HG03575 (cell line): ENCODE measurements around the gene UCP2.
"Not testable (repeated sequence)": the region's sequence is repeated elsewhere in the genome, so short reads cannot be mapped to it uniquely, and the experiment has no call there.

ENCODE experiments used
- ATAC-seq: cut with Tn5 transposase; IDR thresholded peaks from one replicate; pipeline ENCODE4 v1.9.1; 2021; ENCODE audit not compliant: unreplicated experiment, insufficient number of reproducible peaks, low FRiP score; ENCODE audit errors: extremely low read depth

UCP2 gene

DNA sequence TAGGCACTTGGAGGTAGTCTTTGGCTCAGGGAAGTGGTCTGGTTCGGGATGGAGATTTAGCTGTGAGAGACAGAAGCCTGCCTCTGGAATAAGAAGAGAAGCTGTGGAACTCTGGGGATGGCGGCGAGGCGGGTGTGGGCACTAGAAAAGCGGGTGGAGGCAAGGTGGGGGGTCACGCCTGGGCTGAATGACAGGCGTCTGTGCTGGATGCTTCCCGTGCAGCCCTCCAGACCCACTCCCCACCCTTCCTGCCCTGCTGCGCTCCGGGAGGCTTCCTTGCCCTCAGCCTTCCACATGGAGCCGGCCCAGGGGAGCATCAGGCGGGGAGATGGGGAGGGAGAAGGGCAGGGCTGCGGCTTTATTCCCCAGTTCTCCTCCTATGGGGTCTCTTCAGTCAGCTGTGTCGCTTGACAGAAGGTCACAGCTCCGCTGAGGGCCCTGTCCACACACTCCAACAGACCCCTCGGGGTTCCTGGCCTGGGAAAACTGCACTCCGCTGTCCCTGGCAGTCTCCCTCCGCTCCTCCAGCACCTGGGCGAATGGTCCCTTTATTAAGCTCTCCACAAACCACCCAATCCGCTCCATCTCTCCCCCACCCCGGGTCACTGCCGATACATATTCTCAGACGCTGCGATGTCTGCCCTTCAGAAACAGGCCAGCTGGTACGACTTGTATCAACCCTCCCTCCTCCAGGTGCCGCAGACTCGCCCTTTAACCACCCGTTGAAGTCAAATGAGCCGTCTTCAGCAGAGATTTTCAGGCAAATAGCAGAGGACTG lies 25.6 kb downstream of the UCP2 start:
- no peak for ATAC-seq

DNA sequence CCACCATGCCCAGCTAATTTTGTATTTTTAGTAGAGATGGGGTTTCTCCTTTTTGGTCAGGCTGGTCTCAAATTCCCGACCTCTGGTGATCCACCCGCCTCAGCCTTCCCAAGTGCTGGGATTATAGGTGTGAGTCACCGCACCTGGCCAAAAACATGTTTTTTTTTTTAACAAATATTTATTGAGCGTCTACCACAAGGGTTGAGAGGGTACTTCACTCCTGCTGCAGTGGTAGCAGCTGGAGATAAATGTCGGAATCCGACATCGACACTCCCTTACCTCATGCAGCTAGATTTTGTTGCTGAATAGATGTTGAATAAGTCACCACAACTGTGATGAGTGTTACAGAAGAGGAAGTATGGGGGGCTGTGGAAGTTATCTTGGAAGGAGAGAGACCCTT lies 30.8 kb downstream of the UCP2 start:
- ATAC-seq, result no peak

DNA sequence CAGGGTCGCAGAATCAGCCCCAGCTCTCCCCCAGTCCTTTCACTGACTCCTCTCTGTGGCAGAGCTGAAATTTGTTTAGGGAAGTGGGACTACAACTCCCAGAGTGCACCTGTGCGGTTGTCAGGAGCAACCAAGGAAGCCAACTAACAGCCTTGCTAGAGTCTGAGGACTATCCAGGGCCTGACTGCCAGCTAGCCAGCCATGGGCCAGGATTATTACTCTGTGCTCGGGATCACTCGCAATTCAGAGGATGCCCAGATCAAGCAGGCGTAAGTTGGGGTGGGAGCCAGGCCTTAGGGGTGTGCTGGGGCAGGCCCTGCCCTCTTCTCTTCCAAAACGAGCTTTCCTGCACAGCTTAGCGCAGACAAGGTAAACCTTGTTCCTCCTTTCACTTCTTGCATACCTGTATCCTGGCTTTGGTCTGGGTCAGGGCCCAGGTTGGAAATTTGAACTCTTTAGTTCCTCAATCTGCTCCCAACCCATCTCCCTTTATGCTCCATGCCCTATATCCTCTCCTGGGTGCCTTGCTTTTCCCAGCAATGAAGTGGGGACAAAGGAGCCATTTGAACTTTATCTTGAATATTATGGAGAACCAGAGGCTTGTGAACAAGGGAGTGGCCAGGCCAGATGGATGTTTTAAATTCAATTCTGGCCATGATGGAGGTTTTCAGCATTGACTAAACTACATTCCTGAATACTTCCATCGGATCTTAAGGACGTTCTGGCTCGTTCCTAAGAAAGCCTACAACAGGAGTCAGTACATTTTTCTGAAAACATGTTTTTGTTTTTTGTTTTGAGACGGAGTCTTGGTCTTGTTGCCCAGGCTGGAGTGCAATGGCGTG lies 31.6 kb downstream of the UCP2 start, which contains the start of gene DNAJB13:
Gene DNAJB13, plus strand, starts transcription at position 158 of the 842 bp plus-strand sequence. Its CDS starts 44 bp downstream, at position 202.
- no peak for ATAC-seq

DNA sequence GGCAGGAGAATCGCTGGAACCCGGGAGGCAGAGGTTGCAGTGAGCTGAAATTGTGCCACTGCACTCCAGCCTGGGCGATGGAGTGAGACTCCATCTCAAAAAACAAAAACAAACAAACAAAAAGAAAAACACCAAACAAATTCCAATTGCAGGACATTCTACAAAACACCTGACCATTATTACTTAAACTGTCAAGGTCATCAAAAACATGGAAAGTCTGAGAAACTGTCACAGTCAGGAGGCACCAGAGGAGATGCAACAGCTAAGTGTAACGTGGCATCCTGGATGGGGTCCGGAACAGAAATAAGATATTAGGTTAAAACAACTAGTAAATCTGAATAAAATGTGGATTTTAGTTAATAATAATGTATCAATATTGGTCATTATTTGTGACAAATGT lies 32.7 kb downstream of the UCP2 start:
- no peak for ATAC-seq

DNA sequence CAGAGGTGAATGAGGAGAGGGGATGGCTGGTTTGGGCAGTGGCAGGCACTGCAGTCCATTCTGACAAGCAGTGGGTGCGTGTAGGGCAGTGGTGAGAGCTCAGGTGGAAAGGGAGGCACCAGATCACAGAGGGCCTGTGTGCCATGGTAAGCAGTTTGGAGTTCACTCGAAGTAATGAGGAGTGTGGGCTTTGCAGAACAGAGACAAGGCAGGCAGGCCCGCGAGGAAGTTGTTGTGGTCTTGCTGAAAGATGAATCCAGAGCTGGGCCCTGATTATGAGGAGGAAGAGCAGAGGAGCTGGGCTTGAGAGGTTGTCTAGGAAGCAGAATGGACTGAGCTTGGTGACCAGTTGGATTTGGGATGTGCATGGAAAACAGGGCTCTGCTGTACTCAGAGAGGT lies 33.4 kb downstream of the UCP2 start:
- ATAC-seq, result no peak

DNA sequence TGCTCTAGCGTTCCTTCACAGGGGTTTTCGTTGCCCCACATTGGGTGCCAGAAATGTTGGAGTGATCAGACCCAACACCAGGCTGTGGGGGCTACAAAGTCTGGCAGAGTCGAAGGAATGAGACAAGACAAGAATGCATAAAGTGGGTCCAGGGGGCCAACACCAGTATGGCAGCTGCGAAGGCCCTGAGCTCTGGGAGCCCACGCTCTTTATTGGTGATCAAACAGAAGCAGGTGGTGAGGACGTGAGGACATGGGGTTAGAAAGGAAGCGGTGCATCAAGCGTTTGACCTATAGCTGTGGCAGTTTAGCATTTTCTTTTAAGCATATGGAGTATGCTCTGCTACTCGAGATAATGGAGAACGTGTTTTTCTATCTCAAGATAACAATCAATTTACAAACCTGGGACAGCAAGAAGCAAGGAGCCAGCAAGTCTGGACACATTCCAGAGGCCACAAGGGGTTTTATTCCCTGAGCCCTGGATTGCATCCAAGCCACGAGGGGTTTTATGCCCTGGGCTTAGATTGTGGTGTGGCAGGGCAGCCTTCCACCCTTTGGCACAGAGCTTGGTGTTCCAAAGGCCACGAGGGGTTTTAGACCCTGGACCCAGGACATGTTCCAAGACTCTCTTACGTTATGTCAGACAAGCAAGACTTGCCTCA lies 35.7 kb downstream of the UCP2 start:
- ATAC-seq, result no peak

DNA sequence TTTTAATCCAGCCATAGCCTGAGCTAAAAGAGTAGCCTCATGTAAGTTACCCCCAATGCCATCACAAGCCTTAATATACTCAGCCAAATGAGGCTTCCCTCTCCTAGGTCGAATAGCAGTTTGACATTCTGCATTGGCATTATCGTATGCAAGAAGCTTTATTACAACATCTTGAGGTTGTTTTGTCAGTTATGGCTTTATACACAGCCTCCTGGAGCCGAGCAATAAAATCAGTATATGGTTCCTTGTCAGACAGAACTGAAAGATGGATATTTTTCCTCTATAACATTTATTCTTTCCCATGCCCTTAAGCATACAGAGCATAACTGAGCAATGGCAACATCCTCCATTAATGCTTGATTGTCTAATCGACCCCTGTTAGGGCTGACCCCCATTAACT lies 37.2 kb downstream of the UCP2 start:
- ATAC-seq, result no peak

DNA sequence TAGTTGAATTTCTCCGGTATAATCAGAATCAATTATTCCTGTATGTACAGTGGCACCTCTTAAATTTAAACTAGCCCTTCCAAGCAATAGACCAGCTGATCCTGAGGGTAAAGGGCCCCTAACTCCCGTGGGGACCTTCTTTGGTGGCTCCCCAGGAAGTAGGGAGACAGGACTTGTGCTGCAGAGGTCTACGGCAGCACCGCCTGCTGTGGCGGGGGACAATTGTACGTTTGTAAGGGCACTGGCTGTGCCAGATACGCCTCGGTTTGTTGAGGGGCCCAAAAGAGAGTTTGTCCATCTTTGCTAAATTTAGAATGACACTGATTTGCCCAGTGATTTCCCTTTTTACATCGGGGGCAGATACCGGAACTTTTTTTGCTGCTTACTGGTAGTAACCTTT lies 37.7 kb downstream of the UCP2 start:
- ATAC-seq, result no peak

DNA sequence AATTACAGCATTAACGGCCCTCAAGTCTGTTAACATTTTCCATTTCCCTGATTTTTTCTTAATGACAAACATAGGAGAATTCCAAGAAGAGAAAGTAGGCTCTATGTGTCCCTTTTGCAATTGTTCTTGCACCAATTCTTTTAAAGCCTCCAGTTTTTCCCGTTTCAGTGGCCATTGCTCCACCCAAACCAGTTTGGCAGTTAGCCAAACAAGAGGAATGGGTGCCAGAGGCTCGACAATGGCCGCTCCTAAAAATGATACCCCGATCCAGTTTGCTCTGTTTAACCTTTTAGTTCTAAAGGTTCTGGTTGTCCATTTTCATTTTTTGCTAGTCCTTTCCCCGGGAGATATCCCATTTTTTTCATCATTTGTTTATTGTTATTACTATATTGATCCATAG lies 38.6 kb downstream of the UCP2 start:
- no peak for ATAC-seq

DNA sequence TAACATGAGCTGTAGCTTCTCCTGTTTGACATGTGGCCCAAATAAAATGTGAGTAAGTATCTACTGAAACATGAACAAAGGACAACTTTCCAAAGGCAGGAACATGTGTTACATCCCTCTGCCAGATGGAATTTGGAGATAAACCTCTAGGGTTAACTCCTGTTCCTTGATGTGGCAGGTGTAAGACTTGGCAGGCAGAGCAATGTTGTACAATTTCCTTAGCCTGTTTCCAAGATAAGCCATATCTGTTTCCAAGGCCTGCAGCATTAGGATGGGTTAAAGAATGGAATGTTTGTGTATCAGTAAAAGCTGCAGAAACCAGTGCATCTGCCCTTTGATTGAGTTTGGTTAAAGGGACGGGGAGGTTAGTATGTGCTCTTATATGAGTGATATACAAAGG lies 40.6 kb downstream of the UCP2 start:
- no peak for ATAC-seq

DNA sequence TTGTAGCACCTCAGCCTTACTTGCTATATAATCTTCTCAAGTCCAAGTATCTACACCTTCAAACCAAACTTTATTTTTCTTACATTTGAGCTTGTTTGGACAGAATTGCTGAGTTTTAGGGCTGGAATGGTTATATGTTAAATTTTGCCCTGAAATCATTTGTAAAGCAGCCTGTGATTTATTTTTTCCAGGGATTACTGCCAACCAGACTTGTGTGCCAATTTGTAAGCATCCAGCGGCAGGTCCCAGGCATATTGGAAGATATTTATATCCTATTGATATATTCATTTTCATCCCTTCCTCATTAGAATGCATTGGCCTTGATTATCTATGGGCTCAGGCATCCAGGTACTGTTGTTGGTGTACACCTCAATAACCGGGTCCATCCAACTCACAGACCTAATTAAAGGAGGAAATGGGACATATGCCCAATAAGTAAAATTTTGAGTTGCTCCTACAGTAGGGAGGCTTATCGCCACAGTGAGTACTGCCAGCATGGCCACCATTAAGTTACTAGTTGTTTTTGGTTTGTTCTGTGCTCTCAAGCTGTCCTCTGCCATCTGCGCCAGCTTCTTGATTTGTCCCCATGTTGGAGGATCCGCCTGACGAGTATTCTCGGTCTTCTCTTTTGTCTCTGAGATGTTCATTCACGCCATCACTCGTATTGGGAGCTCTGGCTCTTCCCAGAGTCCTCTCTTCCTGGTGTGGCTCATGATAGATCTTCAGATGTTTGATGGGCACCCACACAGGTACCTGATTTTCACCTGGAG lies 41.7 kb downstream of the UCP2 start:
- ATAC-seq, result no peak

DNA sequence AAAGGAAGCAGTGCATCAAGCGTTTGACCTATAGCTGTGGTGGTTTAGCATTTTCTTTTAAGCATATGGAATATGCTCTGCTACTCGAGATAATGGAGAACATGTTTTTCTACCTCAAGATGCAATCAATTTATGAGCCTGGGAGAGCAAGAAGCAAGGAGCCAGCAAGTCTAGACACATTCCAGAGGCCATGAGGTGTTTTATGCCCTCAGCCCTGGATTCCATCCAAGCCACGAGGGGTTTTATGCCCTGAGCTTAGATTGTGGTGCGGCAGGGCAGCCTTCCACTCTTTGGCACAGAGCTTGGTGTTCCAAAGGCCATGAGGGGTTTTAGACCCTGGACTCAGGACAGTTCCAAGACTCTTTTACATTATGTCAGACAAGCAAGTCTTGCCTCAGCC lies 43.5 kb downstream of the UCP2 start:
- no peak for ATAC-seq

DNA sequence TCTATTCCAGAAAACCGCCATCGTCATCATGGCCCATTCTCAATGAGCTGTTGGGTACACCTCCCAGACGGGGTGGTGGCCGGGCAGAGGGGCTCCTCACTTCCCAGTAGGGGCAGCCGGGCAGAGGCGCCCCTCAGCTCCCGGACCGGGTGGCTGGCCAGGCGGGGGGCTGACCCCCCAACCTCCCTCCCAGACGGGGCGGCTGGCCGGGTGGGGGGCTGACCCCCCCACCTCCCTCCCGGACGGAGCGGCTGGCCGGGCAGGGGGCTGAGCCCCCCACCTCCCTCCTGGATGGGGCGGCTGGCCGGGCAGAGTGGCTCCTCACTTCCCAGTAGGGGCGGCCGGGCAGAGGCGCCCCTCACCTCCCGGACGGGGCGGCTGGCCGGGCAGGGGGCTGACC lies 46.6 kb downstream of the UCP2 start:
- ATAC-seq, result not testable (repeated sequence)

DNA sequence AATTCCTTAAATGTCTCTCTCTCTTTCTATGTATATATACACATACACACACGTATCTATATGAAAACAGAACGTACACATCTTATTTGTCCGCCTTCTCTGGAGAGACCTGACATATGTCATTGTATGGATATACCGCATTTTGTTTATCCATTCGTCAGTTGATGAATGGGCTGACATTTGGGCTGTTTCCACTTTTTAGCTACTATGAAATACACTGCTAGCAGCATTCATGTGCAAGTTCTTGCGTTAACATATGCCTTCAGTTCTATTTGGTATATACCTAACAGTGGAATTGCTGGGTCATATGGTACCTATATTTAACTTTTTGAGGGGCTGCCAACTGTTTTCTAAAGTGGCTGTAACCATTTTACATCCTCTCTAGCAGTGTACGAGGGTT lies 49.9 kb downstream of the UCP2 start:
- ATAC-seq, result no peak

DNA sequence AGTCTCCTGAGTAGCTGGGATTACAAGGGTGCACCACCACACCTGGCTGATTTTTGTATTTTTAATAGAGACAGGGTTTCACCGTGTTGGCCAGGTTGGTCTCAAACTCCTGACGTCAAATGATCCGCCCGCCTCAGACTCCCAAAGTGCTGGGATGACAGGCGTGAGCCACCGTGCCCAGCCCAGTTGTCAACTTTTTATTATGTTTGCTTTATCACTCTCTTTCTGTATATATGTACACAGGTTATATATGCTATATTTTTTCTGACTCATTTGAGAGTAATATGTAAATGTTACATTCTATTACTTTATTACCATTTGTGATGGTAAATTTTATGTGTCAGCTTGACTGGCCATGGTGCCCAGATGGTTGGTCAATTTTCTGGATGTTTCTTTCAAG lies 50.7 kb downstream of the UCP2 start:
- no peak for ATAC-seq

DNA sequence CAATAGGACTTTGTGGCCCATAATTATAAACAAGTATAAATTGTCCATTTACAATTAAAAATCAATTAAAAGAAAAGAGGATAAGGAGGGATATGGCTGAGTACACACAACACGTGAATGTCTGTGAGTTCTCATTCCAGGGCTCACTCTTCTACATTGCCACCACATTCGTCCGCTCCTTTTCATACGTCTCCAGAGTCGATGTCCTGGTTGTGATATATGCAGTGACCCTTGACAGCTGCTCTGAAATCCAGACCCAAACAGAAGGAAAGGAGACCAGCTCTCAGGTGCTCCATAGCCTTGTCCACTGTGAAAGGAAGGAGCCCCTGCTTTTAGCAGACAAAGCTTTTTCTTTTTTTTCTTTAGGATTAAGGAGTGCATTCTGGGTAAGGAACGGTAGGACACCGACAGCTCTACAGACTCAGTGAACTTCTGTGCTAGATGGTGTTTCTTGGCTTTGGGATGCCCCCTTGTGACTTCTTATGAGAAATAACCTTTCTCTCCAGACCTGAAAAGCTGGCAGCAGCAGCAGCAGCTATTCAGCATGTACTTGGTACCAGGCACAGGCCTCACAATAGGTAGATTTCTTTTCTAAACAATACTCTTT lies 51.5 kb downstream of the UCP2 start:
- ATAC-seq, result no peak

DNA sequence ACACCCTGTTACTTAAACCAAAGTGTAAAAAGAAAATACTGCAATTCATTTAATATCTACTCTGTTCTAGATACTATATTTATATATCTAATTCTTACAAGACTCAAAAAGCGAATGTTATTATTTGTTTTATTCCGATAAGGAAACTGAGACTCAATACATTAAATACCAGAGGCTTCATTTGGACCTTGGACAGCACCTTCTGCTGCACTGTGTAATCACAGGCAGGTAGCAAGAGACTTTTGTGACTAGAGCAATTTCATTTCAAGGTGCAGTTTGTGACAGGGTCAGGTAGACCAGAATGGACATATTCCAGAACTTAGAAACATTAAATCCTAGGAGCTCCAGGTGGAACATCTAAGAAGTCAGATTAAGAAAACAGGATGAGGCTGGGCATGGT lies 53.3 kb downstream of the UCP2 start:
- no peak for ATAC-seq
